Heart right ventricle (tissue), 16 donors: ENCODE results near the gene ITM2C. TPM values are rescaled to one million over a fixed set of nuclear protein-coding genes. Genes with fewer than 3 reads are reported as not detected.

Source experiments
- ATAC-seq, 8 donors: fragments of 200-7000 bp; cut with Tn5 transposase; one replicate each; pipeline ENCODE4 v1.9.1; 2020; ENCODE audit warnings: mild to moderate bottlenecking in 8 of 8, moderate library complexity in 8 of 8, moderate number of reproducible peaks in 1 of 8
- DNase-seq, 2 donors: peaks; one replicate each; pipeline ENCODE4 v3.0.0-alpha.2; 2020
- H3K27ac ChIP-seq, 10 donors: fragments of 200-600 bp; sonication (generic) in 2 of 10; one replicate each; pipeline versions ENCODE4 v1.5.0 to v1.8.0; 2020 to 2022; ENCODE audit warnings: mild to moderate bottlenecking in 3 of 10
- H3K27me3 ChIP-seq, 7 donors: fragments of 200-600 bp; one replicate each; pipeline ENCODE4 v1.8.0; 2021 to 2022; ENCODE audit warnings: mild to moderate bottlenecking in 2 of 7
- H3K36me3 ChIP-seq, 9 donors: fragments of 200-600 bp; sonication (generic) in 1 of 9; one replicate each; pipeline versions ENCODE4 v1.5.0 to v1.8.0; 2020 to 2022; ENCODE audit warnings: mild to moderate bottlenecking in 2 of 9
- H3K4me1 ChIP-seq, 9 donors: fragments of 200-600 bp; sonication (generic) in 1 of 9; one replicate each; pipeline versions ENCODE4 v1.5.0 to v1.8.0; 2020 to 2022; ENCODE audit warnings: mild to moderate bottlenecking in 4 of 9
- H3K4me3 ChIP-seq, 10 donors: fragments of 200-600 bp; sonication (generic) in 2 of 10; one replicate each; pipeline versions ENCODE4 v1.5.0 to v1.8.0; 2020 to 2022; ENCODE audit warnings: mild to moderate bottlenecking in 7 of 10, moderate library complexity in 2 of 10
- H3K9me3 ChIP-seq, 11 donors: fragments of 200-600 bp in 10 of 11; sonication (generic) in 2 of 11; one replicate each; pipeline versions ENCODE4 v1.5.0 to v1.8.0; 2013 to 2022; ENCODE audit warnings: mild to moderate bottlenecking in 2 of 11, control low read depth in 1 of 11, moderate library complexity in 1 of 11
- WGBS, 2 donors: extraction: QIAGEN DNeasy Blood & Tissue Kit; methylation state at CpG; one replicate each; pipeline ENCODE4 v1.1.7; 2013; ENCODE audit warnings: inconsistent platforms in 1 of 2; 5-methylcytosine and 5-hydroxymethylcytosine counted together
- intact Hi-C, 10 donors: fragments of 100-400 bp; cut with DNase I; formaldehyde crosslinking; loops; one replicate each; pipeline versions ENCODE4 v1.11.1 to v1.14.2; 2022
- polyA plus RNA-seq, 2 donors: library from polyadenylated mRNA; stranded (reverse); fragments of 200-250 nt; gene quantifications; one replicate each; pipeline ENCODE4 v1.2.3, GENCODE V29; 2013
- total RNA-seq, 10 donors: library from RNA; stranded (reverse); fragmentation: NEBNext Ultra II Directional in 3 of 10; extraction: Animal tissue kit (Norgen Biotek cat#: 25700) in 3 of 10; gene quantifications; one replicate each; pipeline versions ENCODE4 v1.2.1 to v1.2.4, GENCODE V29; 2021 to 2023
- TF ChIP-seq, protein P1 (sequence below), 9 donors: fragments of 200-600 bp; sonication (generic) in 2 of 9; IDR thresholded peaks; one replicate each; pipeline versions ENCODE4 v1.5.0 to v1.8.0; 2021 to 2022; ENCODE audit warnings: antibody characterized with exemption in 9 of 9, mild to moderate bottlenecking in 5 of 9, moderate library complexity in 1 of 9
- donor health status: Arrhythmogenic right ventricular cardiomyopathy.
- donor health status: ischemic (EF 13 %, LVEDD 7.1; RV severe dilation, severe dysfunction).
- donor health status: healthy with polysubstance abuse.
- donor health status: DM: no; HTN: yes; CAD: no.
- donor health status: DM: no; HTN: no; CAD: no.
- donor health status: ischemic (EF 25% LVEDD 6.9; RV normal size, moderate dysfunction).
- donor health status: ischemic (EF 25% LVEDD 5.7; RV mildly dilated, moderate dysfunction).
- donor health status: healthy.
- donor health status: DM: yes; HTN: yes; CAD: no.
- donor health status: Ischemic cardiomyopathy.
- donor health status: ischemic (EF 35%, LVEDD 5.7; RV mildly dilated, moderate dysfunction).
- donor health status: nonischemic (EF 11% LVEDD 7.7; RV severe dilation, severe dysfunction).
- donor health status: DM: yes; HTN: yes; CAD: no.
- donor health status: PGD.
- donor health status: ischemic (EF 29% LVEDD 5.4; RV normal size, mild dysfunction).
- donor health status: nonischemic (EF 23%, LVEDD 6.1; RV moderate dilation, normal function).

The ITM2C gene
- total and polyA plus RNA-seq, 12 donors, result 12.1 to 32.7 (median 22.2) TPM

DNA sequence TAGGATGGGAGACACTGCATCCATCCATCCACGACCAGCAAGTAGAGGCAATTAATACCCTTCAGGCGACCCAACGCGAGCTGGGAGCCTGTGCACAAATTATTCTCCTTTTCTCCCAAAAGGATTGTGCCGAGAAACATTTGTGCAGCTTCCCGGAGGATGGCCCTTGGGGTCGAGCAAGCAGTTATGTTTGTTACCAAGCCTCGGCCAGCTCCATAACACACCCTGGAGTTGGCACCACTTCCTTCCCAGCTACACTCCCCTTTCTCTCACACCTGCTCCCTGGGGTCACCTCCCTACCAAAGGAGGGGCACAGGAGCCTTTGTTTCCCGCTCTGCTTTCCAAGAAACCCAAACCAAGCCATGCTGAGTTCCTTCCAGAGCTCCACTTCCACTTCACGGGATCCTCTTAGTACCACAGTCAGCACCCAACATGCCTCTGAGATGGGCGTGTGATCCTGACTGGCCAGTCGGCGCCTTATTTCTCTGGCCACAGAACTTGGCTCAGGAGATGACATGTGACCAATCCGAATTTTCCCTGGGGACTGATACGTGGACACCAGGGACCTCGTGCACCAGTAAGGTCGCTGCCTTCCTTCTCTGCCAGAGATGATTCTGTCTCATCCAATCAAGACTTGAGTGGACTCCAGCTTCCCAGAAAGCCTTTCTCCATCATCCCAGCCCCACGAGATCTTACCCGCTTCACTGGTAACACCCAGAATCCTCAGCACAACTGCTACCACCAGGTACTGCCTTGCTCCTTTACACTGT, 31.8 kb downstream of the ITM2C start:
- Histone ChIP-seq H3K27ac (no peak overlapping the region), H3K9me3 (no peaks in the 10 kb centered on the region), H3K36me3 (no peaks in the 10 kb centered on the region), H3K4me1 (peaks cover 0 to 11% (median 0%) of the 10 kb centered on the region in 9 donors), H3K4me3 (no peak overlapping the region), H3K27me3 (peaks cover 0 to 15% (median 0%) of the 10 kb centered on the region in 7 donors)
- 80 to 82% methylated on average over 19 of the region's 19 CpGs for WGBS, 2 donors
- DNase-seq (no peak), ATAC-seq (no peak)
- intact Hi-C loops, result no loop called here
- TF ChIP-seq, protein P1, sequence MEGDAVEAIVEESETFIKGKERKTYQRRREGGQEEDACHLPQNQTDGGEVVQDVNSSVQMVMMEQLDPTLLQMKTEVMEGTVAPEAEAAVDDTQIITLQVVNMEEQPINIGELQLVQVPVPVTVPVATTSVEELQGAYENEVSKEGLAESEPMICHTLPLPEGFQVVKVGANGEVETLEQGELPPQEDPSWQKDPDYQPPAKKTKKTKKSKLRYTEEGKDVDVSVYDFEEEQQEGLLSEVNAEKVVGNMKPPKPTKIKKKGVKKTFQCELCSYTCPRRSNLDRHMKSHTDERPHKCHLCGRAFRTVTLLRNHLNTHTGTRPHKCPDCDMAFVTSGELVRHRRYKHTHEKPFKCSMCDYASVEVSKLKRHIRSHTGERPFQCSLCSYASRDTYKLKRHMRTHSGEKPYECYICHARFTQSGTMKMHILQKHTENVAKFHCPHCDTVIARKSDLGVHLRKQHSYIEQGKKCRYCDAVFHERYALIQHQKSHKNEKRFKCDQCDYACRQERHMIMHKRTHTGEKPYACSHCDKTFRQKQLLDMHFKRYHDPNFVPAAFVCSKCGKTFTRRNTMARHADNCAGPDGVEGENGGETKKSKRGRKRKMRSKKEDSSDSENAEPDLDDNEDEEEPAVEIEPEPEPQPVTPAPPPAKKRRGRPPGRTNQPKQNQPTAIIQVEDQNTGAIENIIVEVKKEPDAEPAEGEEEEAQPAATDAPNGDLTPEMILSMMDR (IDR thresholded peaks at IDR 0.05), result no peak

DNA sequence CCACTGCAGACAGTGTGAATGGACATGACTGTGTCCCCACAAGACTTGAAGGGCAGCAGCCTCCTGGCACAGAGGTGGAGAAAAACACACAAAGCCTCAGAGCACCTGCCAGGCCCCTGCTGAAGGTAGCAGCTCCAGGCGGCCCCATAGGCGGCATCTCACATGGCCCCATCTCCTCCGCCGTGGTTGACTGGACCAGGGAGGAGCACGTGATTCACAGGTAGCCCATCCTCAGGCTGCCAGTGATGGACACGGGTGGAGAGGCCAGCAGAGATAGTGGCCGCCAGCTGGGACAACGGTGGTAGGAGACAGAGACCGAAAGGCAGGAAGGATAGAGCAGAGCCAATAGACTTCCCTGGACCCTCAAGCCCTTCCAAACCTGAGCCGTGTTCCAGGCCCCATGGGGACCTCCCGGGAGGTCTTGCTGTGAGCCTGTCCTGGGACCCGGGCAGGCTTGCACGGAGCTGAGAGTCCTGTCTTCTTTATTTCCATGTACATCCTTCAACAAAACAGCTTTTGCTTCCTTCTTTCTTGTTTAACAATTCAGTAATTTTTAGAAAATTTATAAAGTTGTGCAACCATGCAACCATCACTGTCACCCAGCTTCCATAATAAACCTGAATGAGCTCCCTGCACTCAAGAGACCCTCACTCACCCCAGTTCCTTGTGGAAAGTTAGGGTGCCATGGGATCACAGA, 33.4 kb downstream of the ITM2C start:
- Histone ChIP-seq H3K27ac (no peak overlapping the region), H3K4me3 (no peak overlapping the region), H3K4me1 (peaks cover 0 to 11% (median 0%) of the 10 kb centered on the region in 9 donors), H3K36me3 (no peaks in the 10 kb centered on the region), H3K9me3 (no peaks in the 10 kb centered on the region), H3K27me3 (peaks cover 0 to 20% (median 0%) of the 10 kb centered on the region in 7 donors)
- DNase-seq (no peak), ATAC-seq (no peak)
- 93 to 95% methylated on average over 13 of the region's 13 CpGs for WGBS, 2 donors
- intact Hi-C loops, result no loop called here
- TF ChIP-seq, protein P1 (IDR thresholded peaks at IDR 0.05), result no peak

DNA sequence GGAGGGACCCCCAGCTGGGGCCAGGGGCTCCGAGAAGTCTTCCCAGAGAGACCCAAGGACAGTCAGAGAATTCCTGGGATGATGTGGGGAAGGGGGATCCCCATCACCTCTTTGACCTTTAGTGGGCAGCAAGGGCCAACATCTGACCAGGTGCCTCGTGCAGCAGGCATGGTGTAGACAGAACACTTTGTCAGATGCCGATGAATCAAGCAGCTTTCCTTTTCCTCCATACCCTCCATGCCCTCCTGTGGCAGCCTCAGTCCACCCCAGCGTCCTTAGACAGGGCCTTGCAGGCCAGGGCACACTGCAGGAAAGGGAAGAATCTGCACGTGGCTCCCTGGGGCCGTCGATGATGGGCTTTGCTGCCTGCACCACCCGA, 34.0 kb downstream of the ITM2C start:
- no peaks in the 10 kb centered on the region for H3K9me3 ChIP-seq
- H3K36me3 ChIP-seq, result no peaks in the 10 kb centered on the region
- H3K27me3 ChIP-seq, result peaks cover 0 to 20% (median 0%) of the 10 kb centered on the region in 7 donors
- DNase-seq (no peak), ATAC-seq (no peak)
- 57 to 58% methylated on average over 8 of the region's 8 CpGs for WGBS, 2 donors
- peaks cover 0 to 11% (median 0%) of the 10 kb centered on the region in 9 donors for H3K4me1 ChIP-seq
- no peak overlapping the region for H3K27ac ChIP-seq
- intact Hi-C loops, result no loop called here
- no peak overlapping the region for H3K4me3 ChIP-seq
- TF ChIP-seq, protein P1 (IDR thresholded peaks at IDR 0.05), result no peak

DNA sequence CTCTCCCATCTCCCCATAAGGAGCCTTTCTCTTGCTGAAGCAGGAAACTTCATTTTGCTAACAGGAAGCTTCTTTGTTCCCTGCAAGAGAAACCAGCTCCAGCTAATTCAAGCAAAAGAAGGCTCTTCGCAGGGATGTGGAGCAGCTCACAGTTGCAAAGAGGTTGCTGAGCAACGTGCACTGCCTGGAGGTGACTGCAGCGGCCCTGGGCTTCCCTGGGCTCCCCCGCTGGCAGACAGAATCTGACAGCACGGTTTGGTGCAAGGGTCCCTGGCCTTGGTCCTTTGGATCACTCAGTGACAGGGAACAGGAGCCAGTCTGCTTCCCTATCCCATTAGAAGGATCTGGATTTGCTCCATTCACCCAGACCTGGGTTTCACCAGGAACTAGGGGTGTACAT, 34.5 kb downstream of the ITM2C start:
- intact Hi-C loops, result no loop called here
- Histone ChIP-seq H3K36me3 (no peaks in the 10 kb centered on the region), H3K27ac (peak overlapping the region in 1 of 10 donors; percentile 41), H3K4me1 (peaks cover 0 to 11% (median 0%) of the 10 kb centered on the region in 9 donors), H3K4me3 (no peak overlapping the region), H3K27me3 (peaks cover 0 to 20% (median 0%) of the 10 kb centered on the region in 7 donors), H3K9me3 (no peaks in the 10 kb centered on the region)
- 48 to 53% methylated on average over 5 of the region's 5 CpGs for WGBS, 2 donors
- TF ChIP-seq, protein P1 (IDR thresholded peaks at IDR 0.05), result no peak
- DNase-seq (no peak), ATAC-seq (peak in 2 of 8 donors; percentile 22 to 54)
